ENCODE results near the gene TEC. TPM values are rescaled to one million over a fixed set of nuclear protein-coding genes. Genes with fewer than 3 reads are reported as not detected.
A peak's percentile ranks its signal among the peaks of the same experiment; 100 is the strongest.

The TEC gene
- total RNA-seq, 1 donor from 2014 or later, result 7.7 TPM

- no peak for DNase-seq
- TF ChIP-seq, protein P1, sequence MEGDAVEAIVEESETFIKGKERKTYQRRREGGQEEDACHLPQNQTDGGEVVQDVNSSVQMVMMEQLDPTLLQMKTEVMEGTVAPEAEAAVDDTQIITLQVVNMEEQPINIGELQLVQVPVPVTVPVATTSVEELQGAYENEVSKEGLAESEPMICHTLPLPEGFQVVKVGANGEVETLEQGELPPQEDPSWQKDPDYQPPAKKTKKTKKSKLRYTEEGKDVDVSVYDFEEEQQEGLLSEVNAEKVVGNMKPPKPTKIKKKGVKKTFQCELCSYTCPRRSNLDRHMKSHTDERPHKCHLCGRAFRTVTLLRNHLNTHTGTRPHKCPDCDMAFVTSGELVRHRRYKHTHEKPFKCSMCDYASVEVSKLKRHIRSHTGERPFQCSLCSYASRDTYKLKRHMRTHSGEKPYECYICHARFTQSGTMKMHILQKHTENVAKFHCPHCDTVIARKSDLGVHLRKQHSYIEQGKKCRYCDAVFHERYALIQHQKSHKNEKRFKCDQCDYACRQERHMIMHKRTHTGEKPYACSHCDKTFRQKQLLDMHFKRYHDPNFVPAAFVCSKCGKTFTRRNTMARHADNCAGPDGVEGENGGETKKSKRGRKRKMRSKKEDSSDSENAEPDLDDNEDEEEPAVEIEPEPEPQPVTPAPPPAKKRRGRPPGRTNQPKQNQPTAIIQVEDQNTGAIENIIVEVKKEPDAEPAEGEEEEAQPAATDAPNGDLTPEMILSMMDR (IDR thresholded peaks at IDR 0.05), result no peak
- no peaks in the 10 kb centered on the region for H3K36me3 ChIP-seq
- H3K4me1 ChIP-seq, result peaks cover 4% of the 10 kb centered on the region
- no peak overlapping the region for H3K4me3 ChIP-seq
- ATAC-seq, result no peak
- H3K9me3 ChIP-seq, result no peaks in the 10 kb centered on the region
- no peak overlapping the region for H3K27ac ChIP-seq
- no peaks in the 10 kb centered on the region for H3K27me3 ChIP-seq
- intact Hi-C loops (cut with DNase I), result no loop called here
These were observed 71.9 kb downstream of the TEC start for GRCh38 chr4:48197643-48198237.

DNA sequence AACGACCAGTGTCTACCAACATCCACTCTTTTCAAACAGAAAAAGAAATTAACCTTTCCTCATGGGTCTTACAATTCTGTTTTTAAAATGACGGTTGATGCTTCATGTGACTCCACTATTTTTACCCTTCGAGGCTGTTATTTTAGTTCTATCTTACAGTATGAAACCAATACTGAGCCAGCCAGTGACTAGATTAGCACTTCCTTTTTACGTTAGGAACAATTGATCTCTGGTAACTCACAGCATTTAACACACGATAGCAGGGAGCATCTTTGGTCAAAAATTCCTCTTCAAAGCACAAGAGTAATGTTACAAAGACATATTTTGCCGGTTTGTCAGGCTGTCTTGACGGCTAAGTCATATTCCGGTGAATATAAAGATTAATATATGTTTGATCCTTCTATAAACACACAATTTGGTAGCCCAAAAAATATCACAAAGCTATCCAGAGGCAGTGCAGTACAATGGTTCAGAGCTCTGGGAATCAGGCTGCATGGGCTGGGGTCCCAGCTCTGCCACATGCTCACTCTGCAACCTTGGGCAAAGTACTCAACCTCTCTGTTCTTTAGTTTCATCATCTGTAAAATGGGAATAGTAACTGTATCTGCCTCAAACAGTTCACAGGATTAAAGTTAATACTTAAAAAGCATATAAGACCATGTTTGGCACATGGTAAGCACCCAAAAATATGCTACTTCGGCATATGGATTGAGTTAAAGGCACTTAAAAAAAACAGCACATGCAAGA is 72.7 kb downstream of the TEC start:
- DNase-seq, result no peak
- intact Hi-C loops (cut with DNase I), result no loop called here
- Histone ChIP-seq H3K4me1 (peaks cover 4% of the 10 kb centered on the region), H3K27me3 (no peaks in the 10 kb centered on the region), H3K4me3 (no peak overlapping the region), H3K9me3 (no peaks in the 10 kb centered on the region), H3K36me3 (no peaks in the 10 kb centered on the region), H3K27ac (no peak overlapping the region)
- no peak for ATAC-seq
- TF ChIP-seq, protein P1 (IDR thresholded peaks at IDR 0.05), result no peak

GRCh38 chr4:48195853-48196252 is 73.8 kb downstream of the TEC start:
- no peak overlapping the region for H3K27ac ChIP-seq
- TF ChIP-seq, protein P1 (IDR thresholded peaks at IDR 0.05), result no peak
- no peaks in the 10 kb centered on the region for H3K36me3 ChIP-seq
- no peaks in the 10 kb centered on the region for H3K27me3 ChIP-seq
- ATAC-seq (no peak), DNase-seq (no peak)
- H3K4me3 ChIP-seq, result no peak overlapping the region
- peaks cover 4% of the 10 kb centered on the region for H3K4me1 ChIP-seq
- no peaks in the 10 kb centered on the region for H3K9me3 ChIP-seq
- intact Hi-C loops (cut with DNase I), result no loop called here

DNA sequence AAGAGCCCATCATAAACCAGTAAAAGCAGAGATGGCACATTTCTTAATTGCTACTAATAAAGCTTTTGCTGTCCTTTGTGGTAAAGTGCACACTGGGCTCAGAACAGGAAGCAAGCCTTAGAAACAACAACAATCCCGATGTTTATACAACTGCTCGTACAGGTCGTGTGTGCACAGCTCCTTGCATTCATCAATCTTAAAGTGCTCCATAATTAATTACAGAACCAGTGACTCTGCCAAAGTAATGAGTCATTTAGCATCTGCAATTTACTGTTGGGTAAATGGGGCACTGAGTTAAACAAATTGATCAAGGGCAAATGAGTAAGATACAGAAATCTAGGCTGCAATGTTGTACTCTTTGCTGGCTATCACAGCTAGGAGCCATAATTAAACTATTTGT is 74.3 kb downstream of the TEC start:
- peak; percentile 78 for ATAC-seq
- Histone ChIP-seq H3K9me3 (no peaks in the 10 kb centered on the region), H3K27ac (no peak overlapping the region), H3K4me1 (peaks cover 4% of the 10 kb centered on the region), H3K27me3 (no peaks in the 10 kb centered on the region), H3K36me3 (no peaks in the 10 kb centered on the region), H3K4me3 (no peak overlapping the region)
- intact Hi-C loops (cut with DNase I), result no loop called here
- TF ChIP-seq, protein P1 (IDR thresholded peaks at IDR 0.05), result no peak
- DNase-seq, result no peak

DNA sequence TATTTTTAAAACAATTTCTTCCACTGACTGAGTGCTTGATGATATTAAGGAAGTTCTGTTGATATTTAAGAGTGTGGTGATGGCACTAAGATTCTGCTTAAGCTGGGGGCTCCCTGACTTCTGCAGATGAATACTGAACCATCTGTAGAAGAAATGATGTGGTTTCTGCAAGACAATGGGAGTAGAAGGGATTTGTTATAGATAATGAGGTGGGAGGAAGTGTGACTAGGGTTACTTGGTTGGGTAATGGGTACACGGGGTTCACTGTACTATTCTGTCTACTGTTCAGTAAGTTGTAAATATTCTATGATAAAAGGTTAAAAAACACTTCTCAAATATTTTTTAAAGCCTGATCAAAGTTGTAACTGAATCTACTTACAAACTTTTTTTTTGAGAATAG is 74.7 kb downstream of the TEC start:
- peaks cover 4% of the 10 kb centered on the region for H3K4me1 ChIP-seq
- H3K36me3 ChIP-seq, result no peaks in the 10 kb centered on the region
- no peaks in the 10 kb centered on the region for H3K9me3 ChIP-seq
- H3K27me3 ChIP-seq, result no peaks in the 10 kb centered on the region
- intact Hi-C loops (cut with DNase I), result no loop called here
- ATAC-seq (peak; percentile 67), DNase-seq (no peak)
- no peak overlapping the region for H3K4me3 ChIP-seq
- TF ChIP-seq, protein P1 (IDR thresholded peaks at IDR 0.05), result no peak
- H3K27ac ChIP-seq, result no peak overlapping the region

Measured in upper lobe of right lung (tissue), 1 donor.